Cerebellar cortex (tissue), 1 donor: ENCODE results near the gene HOXC13.
A peak's percentile ranks its signal among the peaks of the same experiment; 100 is the strongest.

Experiments used
- DNase-seq: peaks from one replicate; pipeline ENCODE4 v3.0.0-alpha.2; 2015; ENCODE audit warnings: low spot score

HOXC13 gene

DNA sequence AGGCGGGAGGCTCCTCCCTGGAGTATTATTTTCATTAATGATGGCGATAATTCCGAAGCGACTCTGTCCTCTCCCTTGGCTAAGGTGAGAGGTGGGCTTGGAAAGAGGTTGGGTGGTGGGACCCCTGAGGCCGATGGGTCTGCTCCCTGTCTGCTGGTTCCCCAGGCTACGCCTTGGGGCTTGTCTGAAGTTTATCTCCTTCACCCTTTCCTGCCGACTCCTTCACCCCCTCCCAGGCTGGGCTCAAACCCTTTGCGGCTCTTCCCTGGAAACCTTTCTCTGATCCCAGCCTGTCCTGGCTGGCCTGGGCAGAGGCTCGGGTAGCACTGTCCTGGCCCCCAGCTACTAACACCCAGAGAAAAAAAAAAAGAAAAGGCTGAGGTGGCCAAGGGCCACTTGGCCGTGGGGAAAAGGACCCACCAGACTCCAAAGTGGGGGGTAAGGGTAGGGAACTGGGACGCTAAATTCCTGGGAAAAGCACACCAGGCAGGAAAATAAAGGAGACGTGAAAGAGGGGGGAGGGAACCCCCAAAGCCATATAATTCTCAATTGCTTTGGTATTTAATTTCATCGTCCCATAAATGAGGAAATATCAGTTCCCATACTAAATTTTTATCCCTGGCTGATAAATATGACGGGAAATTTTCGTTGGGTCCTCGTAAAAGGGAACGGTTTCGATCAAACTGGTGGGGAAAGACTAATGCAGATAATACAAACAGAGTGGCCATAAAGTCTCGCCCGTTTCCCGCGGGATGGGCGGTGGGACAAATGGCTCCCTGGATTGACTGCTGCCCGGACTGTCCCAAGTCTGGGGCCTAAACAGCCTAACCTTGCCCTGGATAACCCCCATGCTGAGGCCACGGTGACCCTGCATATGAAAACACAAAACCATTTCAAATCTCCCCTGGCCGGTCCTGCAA, 44.3 kb downstream of the HOXC13 start:
- no peak for DNase-seq

DNA sequence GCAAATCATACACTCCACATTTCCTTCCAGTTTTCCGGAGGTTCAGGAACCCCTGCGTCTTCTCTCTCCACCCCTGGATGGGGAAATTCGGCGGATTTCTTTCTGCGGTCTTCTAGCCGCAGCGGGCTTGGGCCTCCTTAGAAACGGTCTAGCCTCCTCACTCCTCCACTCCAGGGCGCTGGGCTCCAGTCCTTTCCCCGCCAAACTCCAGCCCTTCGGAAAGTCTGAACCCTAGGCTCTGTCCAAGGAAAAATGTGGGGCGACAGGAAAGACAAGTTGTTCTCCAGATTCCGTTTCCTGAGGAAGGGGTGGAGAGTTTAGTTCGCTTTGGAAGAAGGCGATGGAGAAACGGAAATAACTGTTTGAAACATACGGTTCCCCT, 44.9 kb downstream of the HOXC13 start:
- DNase-seq: peak; percentile 50

DNA sequence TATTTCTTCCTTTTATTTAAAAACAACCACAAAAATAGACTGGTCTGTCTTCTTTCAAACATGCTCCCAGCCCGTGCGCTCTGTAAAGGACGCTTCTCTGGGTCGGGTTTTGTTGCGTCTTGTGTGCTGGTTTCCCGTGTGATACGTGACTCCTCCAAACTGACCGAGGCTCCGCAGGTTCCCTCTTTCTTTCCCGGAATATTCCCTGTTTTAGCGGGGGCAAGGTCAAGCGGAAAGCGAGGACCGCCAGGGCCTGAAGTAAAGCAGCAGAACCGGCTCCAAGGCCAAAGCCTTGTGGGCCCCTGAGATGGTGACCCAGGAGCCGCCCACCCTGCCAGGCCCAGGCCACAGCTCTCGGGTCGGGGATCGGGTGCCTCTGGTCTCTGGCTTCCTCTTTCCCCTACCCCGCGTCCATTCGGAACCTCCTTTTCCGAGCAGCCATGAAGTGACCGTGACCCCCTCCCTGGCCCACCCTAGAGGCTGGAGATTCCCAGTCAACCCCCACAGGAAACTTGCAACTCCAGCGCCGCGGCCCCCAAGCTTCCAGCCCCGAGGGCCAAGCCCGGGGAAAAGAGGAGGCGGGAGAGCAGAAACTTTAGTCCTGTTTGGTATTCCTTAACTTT, 45.4 kb downstream of the HOXC13 start:
- no peak for DNase-seq

GRCh38 chr12:53984901-53985691, 46.5 kb downstream of the HOXC13 start, which contains the start of gene HOXC10:
HOXC10 (plus strand) TSS chr12:53985146; CDS start chr12:53985260, 114 bp downstream.
- peak; percentile 89 for DNase-seq

- DNase-seq: no peak
Observed at GRCh38 chr12:53985692-53985993, 47.0 kb downstream of the HOXC13 start.

GRCh38 chr12:53985994-53986685, 47.5 kb downstream of the HOXC13 start:
- DNase-seq: no peak

- DNase-seq: no peak
Observed at GRCh38 chr12:53986686-53987483, 48.3 kb downstream of the HOXC13 start.

DNA sequence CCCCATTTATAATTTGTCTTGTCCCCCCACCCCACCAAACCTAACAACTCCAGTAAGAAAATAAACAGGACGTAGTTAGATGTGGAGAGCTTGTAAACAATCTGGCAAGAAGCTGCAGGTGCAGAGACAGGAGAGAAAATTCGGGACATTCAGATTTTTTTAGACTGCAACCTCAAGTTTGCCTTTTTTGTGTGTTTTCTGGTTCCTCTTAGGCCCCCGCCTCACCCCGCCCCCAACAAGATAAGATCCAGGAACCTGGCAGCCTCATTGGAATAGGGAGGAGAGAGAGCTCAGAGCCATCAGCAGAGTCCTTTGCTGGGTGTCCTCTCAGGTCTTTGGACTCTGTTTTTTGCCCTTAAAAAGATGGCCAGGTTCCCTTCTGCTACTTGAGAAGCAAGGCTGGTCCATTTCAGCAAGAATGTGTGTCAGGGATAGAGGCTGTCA, 49.2 kb downstream of the HOXC13 start:
- no peak for DNase-seq

GRCh38 chr12:53988541-53989226, 50.1 kb downstream of the HOXC13 start:
- no peak for DNase-seq

DNA sequence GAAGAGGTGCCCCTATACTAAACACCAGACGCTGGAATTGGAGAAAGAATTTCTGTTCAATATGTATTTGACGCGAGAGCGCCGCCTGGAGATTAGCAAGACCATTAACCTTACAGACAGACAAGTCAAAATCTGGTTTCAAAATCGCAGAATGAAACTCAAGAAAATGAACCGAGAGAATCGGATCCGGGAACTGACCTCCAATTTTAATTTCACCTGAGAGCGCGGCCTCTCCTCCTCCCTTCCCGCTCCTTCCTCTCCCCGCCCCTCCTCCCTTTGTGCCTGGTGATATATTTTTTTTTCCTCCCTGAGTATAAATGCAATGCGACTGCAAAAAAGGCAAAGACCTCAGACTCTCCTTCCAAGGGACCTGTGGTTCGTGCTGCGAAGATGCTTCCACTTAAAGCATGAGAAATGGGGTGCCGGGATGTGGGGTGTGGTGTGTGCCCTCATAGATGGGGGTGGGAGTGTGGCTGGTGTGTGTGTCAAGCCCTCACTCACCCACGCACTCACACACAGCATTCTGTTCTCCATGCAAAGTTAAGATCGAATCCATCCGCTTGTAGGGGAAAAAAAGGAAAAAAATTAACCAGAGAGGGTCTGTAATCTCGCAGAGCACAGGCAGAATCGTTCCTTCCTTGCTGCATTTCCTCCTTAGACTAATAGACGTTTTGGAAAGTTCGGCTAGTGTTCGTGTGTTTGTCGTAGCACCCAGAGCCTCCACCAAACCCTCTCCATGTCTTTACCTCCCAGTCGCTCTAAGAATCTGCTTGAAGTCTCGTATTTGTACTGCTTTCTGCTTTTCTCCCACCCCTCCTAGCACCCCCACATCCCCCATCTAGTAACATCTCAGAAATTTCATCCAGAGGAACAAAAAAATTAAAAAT, 50.8 kb downstream of the HOXC13 start:
- DNase-seq: peak; percentile 72

DNA sequence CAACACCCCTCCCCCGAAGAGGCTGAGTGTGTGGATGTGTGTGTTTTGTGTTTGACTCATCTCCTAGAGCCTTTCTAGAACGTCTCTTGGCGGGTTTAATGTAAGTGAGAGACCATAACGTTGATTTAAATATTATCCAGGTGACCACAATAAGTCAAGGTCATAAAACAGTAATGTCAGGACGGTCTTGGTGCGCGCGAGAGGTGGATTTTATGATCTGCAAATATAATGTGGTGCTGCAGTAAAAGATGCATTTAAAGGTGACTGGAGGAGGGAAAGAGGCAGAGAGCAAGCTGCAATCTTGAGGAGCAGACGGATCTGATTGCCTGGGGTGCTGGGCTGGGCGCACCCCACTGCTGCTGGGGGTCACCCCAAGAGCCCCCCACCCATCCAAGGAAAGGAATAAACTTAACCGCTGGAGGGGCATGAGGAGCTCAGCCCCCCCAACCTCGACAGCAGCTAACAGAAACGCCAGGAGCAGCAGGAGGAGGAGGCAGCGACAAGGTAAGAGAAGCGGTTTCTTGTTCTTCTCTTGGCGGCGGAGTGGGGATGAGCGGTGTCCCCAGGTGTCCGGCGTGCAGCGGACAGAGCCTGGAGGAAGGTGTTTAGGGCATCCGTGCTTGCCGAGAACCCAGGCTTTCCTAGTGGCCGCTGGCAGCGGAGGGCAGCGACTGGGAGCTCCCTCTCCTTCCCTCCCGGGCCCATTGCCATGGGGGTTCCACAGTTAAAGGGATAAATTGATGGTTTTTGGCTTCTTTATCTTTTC, 51.9 kb downstream of the HOXC13 start:
- DNase-seq: no peak

- DNase-seq: peak; percentile 47
Observed at GRCh38 chr12:53991077-53991460, 52.4 kb downstream of the HOXC13 start.

DNA sequence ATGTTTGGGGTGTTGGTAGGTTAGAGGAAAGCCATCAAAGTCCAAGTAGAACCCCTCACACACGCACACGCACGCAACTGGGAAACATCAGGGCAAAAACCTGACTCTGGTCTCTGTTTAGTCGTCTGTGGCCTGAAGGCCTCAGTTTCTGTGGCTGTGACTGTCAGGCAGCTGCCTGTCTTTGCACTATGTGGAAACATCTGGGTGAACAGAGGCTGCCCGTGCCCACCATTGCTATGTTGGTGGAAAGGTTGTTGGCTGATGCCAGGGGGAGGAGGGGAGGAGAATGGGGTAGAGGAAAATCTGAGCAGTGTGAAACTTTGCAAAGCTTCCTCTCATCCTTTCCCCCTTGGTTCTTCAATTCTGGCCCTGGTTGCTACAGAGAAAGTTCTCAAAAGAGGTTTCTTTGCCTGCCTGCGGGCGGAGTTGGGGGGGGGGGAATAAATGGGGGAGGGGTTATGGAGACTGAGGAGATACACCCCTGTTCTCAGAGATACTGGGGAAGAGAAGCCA, 53.8 kb downstream of the HOXC13 start:
- DNase-seq: no peak

DNA sequence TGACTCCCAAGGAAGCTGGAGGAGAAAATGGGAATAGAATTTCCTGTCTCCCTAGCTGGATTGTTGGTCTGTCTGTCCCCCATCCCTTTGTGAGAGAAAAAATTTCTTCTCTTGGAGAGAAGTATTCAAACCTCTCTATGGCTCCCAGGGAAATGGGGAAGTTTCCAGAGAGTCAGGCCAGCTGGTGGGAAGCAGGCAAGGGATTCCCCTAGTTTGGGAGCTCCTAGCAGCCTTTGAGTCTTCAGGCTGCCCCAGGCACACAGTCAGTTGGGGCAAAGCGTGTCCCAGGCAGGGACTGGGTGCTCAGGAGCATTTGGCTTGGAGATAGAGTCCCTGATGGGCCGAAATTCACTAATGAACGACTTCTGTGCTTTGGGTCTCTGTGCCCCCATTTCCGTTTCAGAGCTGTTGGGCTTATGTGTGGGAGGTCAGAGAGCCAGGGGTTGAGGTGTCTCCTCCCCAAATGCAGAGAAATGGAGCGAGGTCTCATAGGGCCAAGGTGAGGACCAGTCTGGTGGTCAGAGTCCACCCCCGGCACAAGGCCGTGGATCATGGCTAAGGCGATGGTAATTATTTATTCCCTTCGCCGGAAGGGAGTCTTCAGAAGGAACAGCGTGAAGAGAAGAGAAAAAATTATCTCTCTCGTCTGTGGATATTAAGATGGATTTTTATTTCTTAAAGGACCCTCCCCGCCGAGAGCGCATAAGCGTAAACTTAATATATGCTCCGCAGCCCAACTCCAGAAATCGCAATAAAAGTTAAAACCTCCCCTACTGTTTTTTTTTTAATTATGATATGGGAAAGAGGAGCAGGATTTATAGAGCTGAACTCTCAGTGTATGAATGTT, 54.8 kb downstream of the HOXC13 start:
- DNase-seq: no peak

GRCh38 chr12:53994009-53994263, 55.3 kb downstream of the HOXC13 start:
- no peak for DNase-seq

- DNase-seq: no peak
Observed at GRCh38 chr12:53994264-53995001, 55.8 kb downstream of the HOXC13 start.

DNA sequence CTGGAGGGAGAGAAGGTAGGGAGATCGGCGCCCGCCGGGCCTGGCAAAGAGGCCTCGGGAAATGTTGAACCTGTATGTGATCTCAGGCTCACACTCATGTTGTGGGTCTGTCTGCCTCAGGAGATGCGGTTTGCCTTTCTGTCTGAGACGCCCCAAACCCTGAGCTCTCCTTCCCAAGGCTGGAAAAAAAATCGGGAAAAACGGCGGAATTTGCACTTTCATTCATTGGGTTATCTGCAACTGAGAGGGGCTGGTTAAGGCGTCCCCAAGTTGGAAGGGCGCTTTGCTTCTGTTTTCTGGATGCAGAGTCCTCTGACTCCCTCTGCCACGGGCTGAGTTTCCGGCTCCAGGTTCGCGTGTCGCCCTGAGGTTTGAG, 56.4 kb downstream of the HOXC13 start:
- no peak for DNase-seq
